Measurements from ENCODE around the gene CPS1.

DNA sequence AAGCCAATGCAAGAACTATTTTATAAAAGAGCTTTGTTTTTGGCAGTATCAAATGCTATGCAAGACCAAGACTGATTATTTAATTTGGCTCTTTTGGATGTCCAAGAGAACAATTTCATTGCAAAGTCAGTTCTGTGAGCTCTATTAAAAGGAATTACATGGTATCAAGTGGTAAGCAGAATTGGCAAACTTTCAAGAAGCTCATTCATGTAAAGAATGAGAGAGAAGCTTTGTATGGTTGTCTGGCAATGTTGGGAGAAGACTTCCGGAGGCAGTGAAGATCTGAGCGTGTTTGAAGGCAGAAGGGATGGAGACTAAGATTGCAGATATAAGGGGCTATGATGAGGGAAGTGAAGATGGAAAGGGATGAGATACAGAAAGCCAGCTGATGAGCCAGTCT lies 49.6 kb downstream of the CPS1 start:
- TF ChIP-seq, protein P1, sequence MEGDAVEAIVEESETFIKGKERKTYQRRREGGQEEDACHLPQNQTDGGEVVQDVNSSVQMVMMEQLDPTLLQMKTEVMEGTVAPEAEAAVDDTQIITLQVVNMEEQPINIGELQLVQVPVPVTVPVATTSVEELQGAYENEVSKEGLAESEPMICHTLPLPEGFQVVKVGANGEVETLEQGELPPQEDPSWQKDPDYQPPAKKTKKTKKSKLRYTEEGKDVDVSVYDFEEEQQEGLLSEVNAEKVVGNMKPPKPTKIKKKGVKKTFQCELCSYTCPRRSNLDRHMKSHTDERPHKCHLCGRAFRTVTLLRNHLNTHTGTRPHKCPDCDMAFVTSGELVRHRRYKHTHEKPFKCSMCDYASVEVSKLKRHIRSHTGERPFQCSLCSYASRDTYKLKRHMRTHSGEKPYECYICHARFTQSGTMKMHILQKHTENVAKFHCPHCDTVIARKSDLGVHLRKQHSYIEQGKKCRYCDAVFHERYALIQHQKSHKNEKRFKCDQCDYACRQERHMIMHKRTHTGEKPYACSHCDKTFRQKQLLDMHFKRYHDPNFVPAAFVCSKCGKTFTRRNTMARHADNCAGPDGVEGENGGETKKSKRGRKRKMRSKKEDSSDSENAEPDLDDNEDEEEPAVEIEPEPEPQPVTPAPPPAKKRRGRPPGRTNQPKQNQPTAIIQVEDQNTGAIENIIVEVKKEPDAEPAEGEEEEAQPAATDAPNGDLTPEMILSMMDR (IDR thresholded peaks at IDR 0.05) = no peak
- TF ChIP-seq POLR2AphosphoS5 (IDR thresholded peaks at IDR 0.05) (no peak), POLR2A (IDR thresholded peaks at IDR 0.05) (no peak)

All from upper lobe of left lung (tissue), 4 donors.